ENCODE measurements around the gene TRIM71.
A peak's percentile ranks its signal among the peaks of the same experiment; 100 is the strongest.
"Not testable (repeated sequence)": the region's sequence is repeated elsewhere in the genome, so short reads cannot be mapped to it uniquely, and the experiment has no call there.

Gene TRIM71

DNA sequence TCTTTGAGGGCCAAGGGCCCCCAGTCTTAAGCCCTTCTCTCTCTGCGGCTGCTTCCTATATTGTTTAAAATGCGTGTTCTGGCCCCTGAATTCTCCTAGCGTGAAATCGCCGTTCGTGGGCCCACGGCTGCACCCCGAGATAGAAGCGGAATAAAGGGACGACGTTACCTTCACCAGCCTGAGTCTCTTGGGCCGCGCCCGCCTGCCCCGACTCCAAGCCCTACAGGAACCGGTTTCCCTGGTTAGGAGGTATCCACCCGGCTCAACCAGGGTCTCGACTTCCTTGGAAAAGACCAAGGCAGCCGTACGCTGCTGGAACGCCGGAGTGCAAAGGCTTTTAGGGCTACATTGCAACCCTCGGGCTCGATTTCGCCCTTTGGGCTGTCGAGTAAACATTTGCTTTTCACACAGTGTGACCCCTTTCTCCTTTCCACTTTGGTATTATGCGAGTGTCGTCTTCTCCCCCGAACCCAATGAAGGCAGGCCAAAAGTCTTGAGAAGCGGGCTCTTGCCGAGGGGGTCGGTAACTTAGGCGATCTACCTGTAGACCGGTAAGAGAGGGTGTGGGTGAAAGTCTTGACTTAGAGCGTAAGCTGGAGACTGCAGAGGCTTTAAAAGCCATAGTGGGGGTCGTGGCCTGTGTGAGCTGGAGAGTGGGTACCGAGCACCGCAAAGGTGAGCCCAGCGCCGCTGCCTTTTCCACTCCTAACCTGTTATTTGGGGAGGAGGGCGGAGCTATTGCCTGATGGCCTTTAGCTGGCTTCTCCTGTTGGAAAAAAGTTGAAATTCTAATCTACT, 2.0 kb downstream of the TRIM71 start:
- DNase-seq: no peak

- DNase-seq: no peak
These were observed 2.6 kb downstream of the TRIM71 start for GRCh38 chr3:32820430-32820829.

DNA sequence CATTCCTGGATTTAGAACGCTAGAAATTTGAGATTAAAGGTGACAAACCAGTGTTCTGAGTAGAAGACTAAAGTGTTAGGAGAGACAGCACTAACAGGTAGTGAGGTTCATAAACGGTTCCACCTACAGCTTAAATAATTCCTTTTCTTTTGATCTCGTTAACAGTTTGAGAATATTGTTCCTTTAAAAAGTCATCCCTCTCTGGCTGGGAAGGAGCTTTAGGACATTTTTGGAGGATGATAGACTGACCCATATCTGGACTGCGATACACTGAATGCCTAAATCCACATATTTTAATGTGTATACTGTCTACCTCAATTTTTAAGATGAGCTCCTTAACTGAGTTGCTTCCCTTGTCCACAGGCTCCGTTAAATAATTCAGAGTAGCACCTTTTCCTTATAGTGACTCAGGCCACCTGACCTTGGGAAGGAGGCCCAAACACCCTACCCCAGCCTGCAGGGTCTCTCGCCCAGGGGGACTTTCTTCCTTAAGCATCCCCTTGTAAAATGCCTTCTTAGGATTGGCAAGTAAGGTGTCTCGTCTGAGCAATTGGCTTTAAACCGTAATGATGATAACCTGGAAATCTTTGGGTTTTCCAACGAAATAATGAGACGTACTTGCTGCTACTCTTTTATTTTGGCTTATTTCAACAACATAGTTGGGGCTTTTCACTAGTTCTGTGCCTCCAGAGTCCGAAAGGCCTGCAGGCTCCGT, 3.3 kb downstream of the TRIM71 start:
- DNase-seq: no peak

GRCh38 chr3:32821686-32822296, 4.0 kb downstream of the TRIM71 start:
- DNase-seq: no peak

DNA sequence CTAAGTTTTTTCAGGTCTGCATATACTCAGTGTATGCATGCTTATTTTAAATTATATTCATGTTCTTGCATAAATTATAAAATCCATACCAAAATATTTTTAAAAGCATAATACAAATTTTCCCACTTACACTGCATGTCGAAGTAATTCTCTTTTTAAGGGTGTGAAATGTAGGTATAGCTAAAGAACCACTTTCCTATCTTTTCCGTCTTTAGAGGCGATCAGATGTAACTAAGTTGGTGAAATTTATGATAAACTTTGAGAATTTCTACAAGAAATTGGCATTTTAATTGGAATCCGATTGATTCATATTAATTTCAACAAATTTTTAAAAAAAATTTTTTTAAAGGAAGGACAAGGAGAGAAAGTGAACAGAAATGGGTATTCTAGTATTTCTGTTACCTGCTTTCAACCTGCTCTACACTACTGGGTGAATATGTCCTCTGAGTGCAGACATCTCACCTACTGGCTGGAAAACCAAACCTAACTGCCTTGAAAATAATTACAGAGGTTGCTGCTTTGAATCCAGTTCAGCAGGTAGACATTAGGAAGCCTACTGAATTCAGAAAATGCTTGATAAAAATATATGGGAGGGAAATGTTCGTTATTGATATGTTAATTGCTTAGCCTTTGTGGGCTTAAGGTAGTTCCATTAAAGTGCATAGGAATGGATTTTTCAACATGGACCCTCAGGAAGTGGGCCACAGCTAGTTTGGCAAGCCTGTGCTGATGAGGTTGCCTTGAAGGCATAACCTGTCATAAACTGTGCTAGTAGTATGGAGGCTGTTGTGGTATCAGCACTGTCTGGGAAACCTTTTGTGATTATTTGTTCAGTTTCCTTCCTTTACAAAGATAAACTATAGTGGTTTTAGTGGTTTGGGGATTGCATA, 5.1 kb downstream of the TRIM71 start:
- no peak for DNase-seq

DNA sequence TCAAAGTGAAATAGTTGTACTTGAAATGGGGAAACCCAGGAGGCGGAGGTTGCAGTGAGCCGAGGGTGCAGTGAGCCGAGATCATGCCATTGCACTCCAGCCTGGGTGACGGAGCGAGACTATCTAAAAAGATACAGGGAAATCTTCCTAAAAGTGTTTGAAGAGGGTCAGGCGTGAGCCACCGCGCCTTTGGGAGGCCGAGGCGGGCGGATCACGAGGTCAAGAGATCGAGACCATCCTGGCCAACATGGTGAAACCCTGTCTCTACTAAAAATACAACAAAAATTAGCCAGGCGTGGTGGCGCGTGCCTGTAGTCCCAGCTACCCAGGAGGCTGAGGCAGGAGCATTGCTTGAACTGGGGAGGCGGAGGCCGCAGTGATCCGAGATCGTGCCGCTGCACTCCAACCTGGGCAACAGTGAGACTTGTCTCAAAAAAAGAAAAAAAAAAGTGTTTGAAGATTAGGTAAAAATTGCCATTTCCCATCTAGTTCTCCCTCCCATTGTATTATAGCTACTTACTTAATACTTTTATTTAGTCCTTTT, 5.9 kb downstream of the TRIM71 start:
- not testable (repeated sequence) for DNase-seq

- no peak for DNase-seq
These were observed 8.0 kb downstream of the TRIM71 start for GRCh38 chr3:32825601-32826375.

- DNase-seq: no peak
These were observed 13.3 kb downstream of the TRIM71 start for GRCh38 chr3:32831062-32831461.

GRCh38 chr3:32831791-32832190, 14.0 kb downstream of the TRIM71 start:
- DNase-seq: no peak

GRCh38 chr3:32832193-32832592, 14.4 kb downstream of the TRIM71 start:
- no peak for DNase-seq

- no peak for DNase-seq
These were observed 17.2 kb downstream of the TRIM71 start for GRCh38 chr3:32835049-32835371.

GRCh38 chr3:32835961-32836360, 18.2 kb downstream of the TRIM71 start:
- DNase-seq: no peak

DNA sequence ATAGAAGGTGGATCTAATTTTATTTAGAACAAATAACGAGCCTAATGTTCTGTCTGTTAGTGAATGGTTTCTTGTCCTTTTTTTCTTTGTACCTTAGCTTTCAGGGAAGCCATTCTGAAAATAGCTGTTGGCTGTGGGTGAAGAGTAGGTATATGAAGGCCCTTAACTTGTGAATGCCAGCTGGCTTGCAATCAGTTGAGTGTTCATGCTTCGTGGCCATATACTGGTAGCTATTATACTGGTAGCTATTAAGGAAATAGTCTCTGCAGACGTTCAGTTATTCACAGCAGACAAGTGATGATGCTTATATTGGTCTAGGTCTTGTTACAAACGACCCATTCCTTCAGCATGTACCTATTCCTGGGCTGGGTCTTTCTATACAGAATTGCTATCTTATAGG, 18.8 kb downstream of the TRIM71 start:
- DNase-seq: no peak

- DNase-seq: no peak
These were observed 19.6 kb downstream of the TRIM71 start for GRCh38 chr3:32837366-32837765.

GRCh38 chr3:32837789-32838188, 20.0 kb downstream of the TRIM71 start:
- no peak for DNase-seq

DNA sequence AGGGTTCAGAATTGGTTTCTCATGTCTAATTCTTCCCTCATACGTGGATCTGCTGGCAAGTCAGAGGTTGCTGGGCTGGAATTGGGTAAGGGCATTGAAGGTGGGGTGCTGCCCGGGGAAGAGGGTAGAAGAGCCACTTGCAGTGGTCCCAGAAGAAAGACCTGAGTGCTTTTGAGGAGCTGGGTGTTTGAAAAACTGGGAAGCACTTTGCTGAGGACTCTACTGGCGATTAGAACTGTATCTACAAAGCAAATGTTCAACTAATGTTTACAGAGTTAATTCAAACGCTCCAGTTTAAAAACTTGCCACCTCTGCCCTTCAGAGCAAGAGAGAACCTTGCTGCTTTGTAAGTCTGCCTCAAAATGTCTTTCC, 21.9 kb downstream of the TRIM71 start:
- DNase-seq: no peak

DNA sequence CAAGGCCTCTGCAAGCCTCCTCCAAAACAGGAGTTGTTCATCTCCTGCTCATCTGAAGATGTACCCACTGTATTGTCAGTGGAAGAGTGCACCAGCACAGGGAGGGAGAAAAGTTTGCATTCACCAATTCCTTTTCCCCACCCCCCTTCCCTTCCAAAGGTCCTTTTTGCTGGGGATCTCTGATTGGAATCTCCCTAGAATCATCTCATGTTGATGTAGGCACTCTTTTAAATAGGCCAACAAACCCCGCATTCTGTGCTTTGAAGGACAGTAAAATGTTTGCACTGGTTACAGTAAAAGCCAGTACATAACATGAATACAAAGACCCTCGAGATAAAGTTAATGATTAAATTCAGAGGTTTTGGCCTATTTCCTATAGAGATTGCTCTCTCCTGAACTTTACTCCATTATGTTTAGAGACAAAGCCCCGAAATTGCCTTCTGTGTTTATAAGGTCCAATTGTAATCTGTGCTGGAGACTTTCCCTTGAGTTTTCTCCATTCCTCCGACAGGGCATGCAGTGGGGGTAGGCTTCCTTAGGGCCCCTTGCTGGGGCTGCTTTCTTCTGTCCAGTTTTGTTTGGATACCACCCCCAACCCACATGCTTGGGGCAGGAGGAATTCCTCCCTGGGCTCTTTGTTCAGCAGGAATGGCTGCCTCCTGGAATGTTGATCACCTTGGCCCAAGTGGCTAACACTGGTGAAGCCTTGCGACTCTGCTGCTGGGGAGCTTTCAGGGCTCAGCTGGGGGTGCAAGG, 22.5 kb downstream of the TRIM71 start:
- no peak for DNase-seq

DNA sequence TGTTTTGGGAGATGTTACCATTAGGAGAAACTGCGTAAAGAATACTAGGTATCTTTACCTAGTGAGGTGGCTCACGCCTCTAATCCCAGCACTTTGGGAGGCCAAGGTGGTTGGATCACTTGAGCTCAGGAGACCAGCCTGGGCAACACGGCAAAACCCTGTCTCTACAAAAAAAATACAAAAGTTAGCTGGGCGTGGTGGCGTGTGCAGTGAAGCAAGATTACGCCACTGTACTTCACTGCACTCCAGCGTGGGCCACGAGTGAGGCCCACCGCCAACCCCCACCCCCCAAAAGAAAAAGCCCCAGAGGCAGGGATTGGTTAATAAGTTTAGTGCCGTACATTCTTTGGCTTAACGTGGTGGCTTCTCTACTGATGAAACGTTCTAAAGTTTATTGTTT, 23.5 kb downstream of the TRIM71 start:
- no peak for DNase-seq

DNA sequence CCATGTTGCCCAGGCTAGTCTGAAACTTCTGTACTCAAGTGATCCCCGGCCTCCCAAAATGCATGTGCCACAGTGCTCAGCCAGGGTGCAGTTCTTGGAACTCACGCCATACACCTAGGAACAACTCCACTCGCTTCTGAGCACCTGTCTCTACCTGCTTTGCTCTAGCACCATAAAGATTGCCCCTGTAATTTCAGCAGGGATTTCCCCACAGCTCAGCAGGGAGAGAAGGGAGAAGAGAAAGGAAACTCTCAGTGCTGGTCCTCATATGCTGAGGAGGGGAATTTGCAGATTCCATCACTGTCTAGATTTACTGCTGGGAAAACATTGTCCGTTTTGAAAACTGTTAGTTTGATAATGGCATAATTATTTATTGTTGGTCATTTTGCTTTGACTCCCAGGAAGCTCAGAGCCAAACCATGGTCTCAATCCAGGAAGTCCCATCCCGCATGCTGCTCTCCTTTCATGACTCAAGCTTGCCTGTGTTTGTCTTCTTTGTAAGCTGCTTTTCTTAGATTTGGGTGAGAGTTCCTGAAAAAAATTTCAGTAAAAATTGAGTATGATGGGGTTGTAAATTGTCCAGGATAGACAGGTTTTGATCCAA, 24.2 kb downstream of the TRIM71 start:
- no peak for DNase-seq

- DNase-seq: no peak
These were observed 24.7 kb downstream of the TRIM71 start for GRCh38 chr3:32842531-32842931.

DNA sequence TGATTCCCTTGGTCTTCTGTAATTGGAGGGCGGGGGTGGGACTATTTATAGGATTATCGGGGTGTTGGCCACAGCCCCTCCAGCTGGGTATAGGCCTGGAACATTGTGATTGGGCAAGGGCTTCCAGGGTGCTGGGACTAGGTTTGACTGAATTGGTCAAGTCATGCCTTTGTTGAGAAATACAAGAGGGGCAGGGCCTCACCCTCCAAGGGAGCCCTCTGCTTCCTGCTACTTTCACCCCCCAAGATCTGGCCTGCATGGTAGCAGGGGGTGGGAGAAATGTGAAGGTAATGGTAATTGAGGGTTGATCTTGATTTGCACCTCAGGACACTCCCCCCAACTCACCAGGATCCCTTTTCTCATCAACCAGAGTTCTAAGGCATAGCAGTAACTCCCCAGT, 25.2 kb downstream of the TRIM71 start:
- DNase-seq: peak; percentile 25 to 30
